Measurements from ENCODE around the gene GOLGA6C. TPM values are rescaled to one million over a fixed set of nuclear protein-coding genes. Genes with fewer than 3 reads are reported as not detected.

GOLGA6C gene
- total and polyA plus RNA-seq, 9 of the 15 experiments (the other 6 are each of a cell fraction or from before 2014, with no cell fraction given): not detected

GRCh38 chr15:75307778-75308390 lies 49.8 kb downstream of the GOLGA6C start (continued):
- TF ChIP-seq SOX6 (IDR thresholded peaks at IDR 0.05) (no peak), HEY1 (CRISPR knock-in tag; IDR thresholded peaks at IDR 0.05; ENCODE audit: borderline replicate concordance) (no peak), ZNF507 (tag; conservative IDR thresholded peaks at IDR 0.05) (no peak), RB1 (IDR thresholded peaks at IDR 0.05; ENCODE audit: low read depth) (0 out of 2 replicates have a peak, but pooled peaks have one; percentile 38)

- DNase-seq (ENCODE audit: extremely low read depth in 1 of 4, low spot score in 3 of 4) (no peak), ATAC-seq (no peak), FAIRE-seq (no peak)
- no peaks in the 10 kb centered on the region for H3K79me2 ChIP-seq (ENCODE audit: control insufficient read depth, insufficient read depth, low read length)
- no peak overlapping the region for H2AFZ ChIP-seq (ENCODE audit: low read depth, low read length)
- no TSS peak for BruUV-seq (replicated peaks)
- H3K4me2 ChIP-seq (ENCODE audit: insufficient read depth, low read length): no peak overlapping the region
- in situ Hi-C loops (cut with MboI) (loop anchor here (5.0 to 10.0 kb wide), 4 partner anchors 87 to 1245 kb away; no protein-coding TSS in a partner anchor), intact Hi-C loops (cut with micrococcal nuclease) (no loop called here)
- H3K36me3 ChIP-seq (ENCODE audit: control insufficient read depth, insufficient read depth, low read length): no peaks in the 10 kb centered on the region
- ChIA-PET POLR2A (interaction anchor here (0.6 kb wide), 1 partner anchor 1754 kb away, joined by 4 read pairs; no protein-coding TSS in a partner anchor), CTCF (ENCODE audit: low intra/inter-chr PET ratio) (no interaction called here)
- H3K9me3 ChIP-seq (replicated peaks; ENCODE audit: control insufficient read depth, insufficient read depth, low read depth, low read length): no peaks in the 10 kb centered on the region
- no peak overlapping the region for H3K27ac ChIP-seq (ENCODE audit: extremely low read depth, low read depth, low read length)
- H3K9me1 ChIP-seq (ENCODE audit: control insufficient read depth, insufficient read depth, low read length): no peaks in the 10 kb centered on the region
- no peaks in the 10 kb centered on the region for H4K20me1 ChIP-seq (replicated peaks; ENCODE audit: control insufficient read depth, insufficient read depth, low read length)
- no peak overlapping the region for H3K9ac ChIP-seq (ENCODE audit: insufficient read depth in 1 of 2, low read depth in 2 of 2, low read length in 2 of 2)
- no peak overlapping the region for H3K4me3 ChIP-seq
- TF ChIP-seq NFXL1 (CRISPR knock-in tag; IDR thresholded peaks at IDR 0.05) (no peak), EWSR1 (IDR thresholded peaks at IDR 0.05; ENCODE audit: borderline replicate concordance, low read depth, partially characterized antibody) (no peak), ZNF263 (CRISPR knock-in tag; IDR thresholded peaks at IDR 0.05; ENCODE audit: borderline replicate concordance) (no peak), CHCHD3 (CRISPR knock-in tag; IDR thresholded peaks at IDR 0.05) (no peak), CC2D1A (IDR thresholded peaks at IDR 0.05) (no peak), NBN (IDR thresholded peaks at IDR 0.05; ENCODE audit: low read depth) (no peak), PYGO2 (tag; IDR thresholded peaks at IDR 0.05) (no peak), DIDO1 (tag; IDR thresholded peaks at IDR 0.05; ENCODE audit: low read depth) (no peak), RBBP5 (IDR thresholded peaks at IDR 0.05; ENCODE audit: borderline replicate concordance, insufficient read depth, low read length, poor library complexity, severe bottlenecking) (no peak), ZNF175 (CRISPR knock-in tag; IDR thresholded peaks at IDR 0.05; ENCODE audit: low read depth) (no peak), ZNF165 (CRISPR knock-in tag; IDR thresholded peaks at IDR 0.05; ENCODE audit: borderline replicate concordance) (no peak), ZKSCAN8 (CRISPR knock-in tag; IDR thresholded peaks at IDR 0.05) (no peak), UBTF (IDR thresholded peaks at IDR 0.05; ENCODE audit: borderline replicate concordance in 1 of 2, low read depth in 2 of 2, low read length in 2 of 2) (no peak), ZHX1 (conservative IDR thresholded peaks at IDR 0.05; ENCODE audit: low read length) (no peak)
- peaks cover 0 to 4% of the 10 kb centered on the region in 2 experiments; a peak in 2 of 5 replicates for H3K4me1 ChIP-seq (replicated peaks in 1 of 2; ENCODE audit: control insufficient read depth in 2 of 2, insufficient read depth in 2 of 2, low read length in 2 of 2)
- H3K27me3 ChIP-seq (ENCODE audit: control insufficient read depth in 2 of 2, insufficient read depth in 2 of 2, low read length in 2 of 2): peaks cover 5 to 11% of the 10 kb centered on the region in 2 experiments
Measured at GRCh38 chr15:75309711-75310110, 51.6 kb downstream of the GOLGA6C start.
